ENCODE measurements around the gene CRISP2. TPM values are rescaled to one million over a fixed set of nuclear protein-coding genes. Genes with fewer than 3 reads are reported as not detected.

Gene CRISP2, protein sequence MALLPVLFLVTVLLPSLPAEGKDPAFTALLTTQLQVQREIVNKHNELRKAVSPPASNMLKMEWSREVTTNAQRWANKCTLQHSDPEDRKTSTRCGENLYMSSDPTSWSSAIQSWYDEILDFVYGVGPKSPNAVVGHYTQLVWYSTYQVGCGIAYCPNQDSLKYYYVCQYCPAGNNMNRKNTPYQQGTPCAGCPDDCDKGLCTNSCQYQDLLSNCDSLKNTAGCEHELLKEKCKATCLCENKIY
- not detected in 2 replicates for polyA plus RNA-seq (2011; rRNA removed)
- not detected in 2 replicates for polyA minus RNA-seq (2011; rRNA and poly(A)+ RNA removed)

DNA sequence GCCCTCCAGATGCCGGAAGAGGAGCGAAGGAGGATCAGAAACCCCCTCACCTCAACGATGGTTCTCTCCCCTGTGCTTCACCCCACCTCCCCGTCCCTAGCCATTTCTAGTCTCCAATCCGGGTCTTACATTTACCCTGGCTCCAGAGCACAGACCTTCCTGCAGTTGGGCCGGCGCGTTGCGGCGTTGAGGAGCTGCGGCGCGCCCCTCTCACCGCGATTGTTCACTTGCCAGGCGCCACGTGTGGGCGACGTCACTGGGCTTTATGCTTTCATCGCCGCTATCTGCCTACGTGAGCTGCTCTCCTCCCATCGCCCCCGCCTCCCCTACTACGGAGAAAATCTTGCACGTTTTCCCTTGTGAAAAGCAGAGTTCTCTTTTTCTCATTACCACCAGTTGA lies at the start of gene CRISP2:
Gene CRISP2 (minus strand): TSS at position 198 of the 400 bp plus-strand sequence. CDS start 4,347 bp downstream, outside the sequence.
- no peak within 1 kb of the TSS for H3K27ac ChIP-seq (ENCODE audit: low read depth, low read length)
- POLR2A ChIA-PET: no interaction called here
- no peaks in the 10 kb centered on the region for H3K27me3 ChIP-seq (ENCODE audit: control insufficient read depth, insufficient read depth, low read length)
- no peak for DNase-seq (ENCODE audit: low read depth, low spot score)
- H3K9me3 ChIP-seq (ENCODE audit: control insufficient read depth, insufficient read depth, low read length): peaks cover 4% of the 10 kb centered on the region; the same call in 1 of the 2 replicates
- CTCF ChIA-PET: no interaction called here
- no peak within 1 kb of the TSS for H3K4me3 ChIP-seq (ENCODE audit: low read depth, low read length)
- TF ChIP-seq, protein P1, sequence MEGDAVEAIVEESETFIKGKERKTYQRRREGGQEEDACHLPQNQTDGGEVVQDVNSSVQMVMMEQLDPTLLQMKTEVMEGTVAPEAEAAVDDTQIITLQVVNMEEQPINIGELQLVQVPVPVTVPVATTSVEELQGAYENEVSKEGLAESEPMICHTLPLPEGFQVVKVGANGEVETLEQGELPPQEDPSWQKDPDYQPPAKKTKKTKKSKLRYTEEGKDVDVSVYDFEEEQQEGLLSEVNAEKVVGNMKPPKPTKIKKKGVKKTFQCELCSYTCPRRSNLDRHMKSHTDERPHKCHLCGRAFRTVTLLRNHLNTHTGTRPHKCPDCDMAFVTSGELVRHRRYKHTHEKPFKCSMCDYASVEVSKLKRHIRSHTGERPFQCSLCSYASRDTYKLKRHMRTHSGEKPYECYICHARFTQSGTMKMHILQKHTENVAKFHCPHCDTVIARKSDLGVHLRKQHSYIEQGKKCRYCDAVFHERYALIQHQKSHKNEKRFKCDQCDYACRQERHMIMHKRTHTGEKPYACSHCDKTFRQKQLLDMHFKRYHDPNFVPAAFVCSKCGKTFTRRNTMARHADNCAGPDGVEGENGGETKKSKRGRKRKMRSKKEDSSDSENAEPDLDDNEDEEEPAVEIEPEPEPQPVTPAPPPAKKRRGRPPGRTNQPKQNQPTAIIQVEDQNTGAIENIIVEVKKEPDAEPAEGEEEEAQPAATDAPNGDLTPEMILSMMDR (IDR thresholded peaks at IDR 0.05; ENCODE audit: low read depth, low read length): no peak

DNA sequence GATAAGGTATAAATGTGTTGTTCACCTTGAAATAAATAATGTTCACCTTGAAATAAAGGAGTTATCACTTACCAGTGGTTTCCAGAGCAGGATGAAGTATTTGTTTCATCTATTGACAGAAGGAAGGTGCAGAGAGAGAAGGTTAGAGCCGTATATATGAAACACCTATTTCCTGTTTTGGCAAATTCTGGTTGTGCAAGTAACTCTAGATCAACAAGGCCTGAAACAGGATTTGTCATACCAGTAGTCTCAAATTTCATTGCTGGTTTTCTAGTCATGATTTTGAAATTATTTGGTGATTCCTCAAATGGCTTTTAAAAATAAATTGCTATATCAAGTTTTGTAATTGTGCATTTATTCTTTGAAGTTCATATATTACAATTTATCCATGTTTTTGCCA lies 30.9 kb upstream of the CRISP2 start, which contains the start of gene CRISP3:
Gene CRISP3 (minus strand): TSS at position 130 of the 400 bp plus-strand sequence. CDS start 21 bp downstream, at position 109.
- no peak within 1 kb of the TSS for H3K27ac ChIP-seq (ENCODE audit: low read depth, low read length)
- TF ChIP-seq, protein P1 (IDR thresholded peaks at IDR 0.05; ENCODE audit: low read depth, low read length): no peak
- CTCF ChIA-PET: no interaction called here
- H3K27me3 ChIP-seq (ENCODE audit: control insufficient read depth, insufficient read depth, low read length): no peaks in the 10 kb centered on the region
- no peak within 1 kb of the TSS for H3K4me3 ChIP-seq (ENCODE audit: low read depth, low read length)
- DNase-seq (ENCODE audit: low read depth, low spot score): no peak
- POLR2A ChIA-PET: no interaction called here
- H3K9me3 ChIP-seq (ENCODE audit: control insufficient read depth, insufficient read depth, low read length): no peaks in the 10 kb centered on the region

DNA sequence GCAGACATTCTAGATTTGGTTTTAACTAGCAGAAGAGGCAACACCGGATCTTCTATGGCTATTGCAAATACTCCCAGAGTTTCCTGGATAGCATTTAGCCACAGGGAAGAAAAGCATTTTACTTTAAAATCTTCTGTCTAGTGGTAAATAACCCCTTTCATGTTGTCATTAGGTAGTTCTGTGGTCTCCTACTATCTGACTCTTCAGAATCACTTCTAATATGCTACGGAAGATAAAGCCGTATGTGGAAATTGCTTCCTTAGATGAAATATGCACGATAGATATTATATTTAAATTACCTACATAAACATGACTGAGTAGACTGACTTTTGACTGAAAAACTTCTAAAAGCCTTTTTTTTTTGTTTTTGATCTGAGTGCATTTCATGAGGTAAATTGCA lies 30.1 kb upstream of the CRISP2 start:
- Histone ChIP-seq H3K27me3 (ENCODE audit: control insufficient read depth, insufficient read depth, low read length) (no peaks in the 10 kb centered on the region), H3K9me3 (ENCODE audit: control insufficient read depth, insufficient read depth, low read length) (no peaks in the 10 kb centered on the region), H3K27ac (ENCODE audit: low read depth, low read length) (no peak overlapping the region), H3K4me3 (ENCODE audit: low read depth, low read length) (no peak overlapping the region)
- TF ChIP-seq, protein P1 (IDR thresholded peaks at IDR 0.05; ENCODE audit: low read depth, low read length): no peak
- CTCF ChIA-PET: no interaction called here
- no peak for DNase-seq (ENCODE audit: low read depth, low spot score)
- POLR2A ChIA-PET: no interaction called here

DNA sequence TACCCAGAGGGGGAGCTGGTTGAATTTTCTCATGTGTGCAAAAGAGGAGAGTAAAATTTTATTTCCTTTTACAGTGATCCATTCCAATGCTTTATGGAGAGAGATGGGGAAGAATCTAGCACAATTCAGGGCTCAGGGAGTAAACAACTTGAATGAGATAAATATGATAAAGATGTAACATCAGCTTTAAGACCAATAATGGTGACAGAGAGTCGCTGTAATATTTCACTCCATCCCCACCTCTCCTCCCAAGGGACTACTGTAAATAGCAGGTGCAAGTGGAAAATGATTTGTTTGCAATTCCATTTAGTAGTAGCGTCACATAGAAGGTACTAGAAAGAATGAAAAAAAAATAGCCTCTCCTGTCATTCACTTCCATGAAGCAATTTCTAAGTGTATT lies 26.1 kb upstream of the CRISP2 start:
- no peaks in the 10 kb centered on the region for H3K27me3 ChIP-seq (ENCODE audit: control insufficient read depth, insufficient read depth, low read length)
- ChIA-PET CTCF (no interaction called here), POLR2A (no interaction called here)
- DNase-seq (ENCODE audit: low read depth, low spot score): no peak
- no peak overlapping the region for H3K4me3 ChIP-seq (ENCODE audit: low read depth, low read length)
- H3K9me3 ChIP-seq (ENCODE audit: control insufficient read depth, insufficient read depth, low read length): no peaks in the 10 kb centered on the region
- H3K27ac ChIP-seq (ENCODE audit: low read depth, low read length): no peak overlapping the region
- TF ChIP-seq, protein P1 (IDR thresholded peaks at IDR 0.05; ENCODE audit: low read depth, low read length): no peak

DNA sequence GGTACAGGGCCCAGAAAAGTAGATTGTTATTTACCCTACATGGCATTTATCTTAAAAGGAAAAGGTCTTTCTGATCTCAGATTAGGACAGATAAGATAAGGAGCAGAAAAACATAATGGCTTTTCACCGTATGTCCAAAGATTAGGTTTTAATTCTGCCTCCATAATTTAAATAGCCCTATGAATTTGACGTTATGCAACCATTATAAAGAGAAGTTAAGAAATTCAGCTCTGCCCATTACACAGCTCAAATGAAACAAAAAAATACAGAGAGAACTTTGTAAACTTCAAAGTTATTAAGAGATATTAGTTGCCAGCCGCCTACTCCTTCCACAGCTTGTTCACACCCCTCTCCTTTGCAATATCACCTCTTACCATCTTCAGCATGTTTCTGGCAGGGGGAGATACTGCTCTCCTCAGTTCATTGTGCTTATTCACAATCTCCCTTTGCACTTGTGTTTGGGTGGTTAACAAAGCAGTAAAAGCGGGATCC lies 22.7 kb upstream of the CRISP2 start:
- no peak overlapping the region for H3K27ac ChIP-seq (ENCODE audit: low read depth, low read length)
- TF ChIP-seq, protein P1 (IDR thresholded peaks at IDR 0.05; ENCODE audit: low read depth, low read length): no peak
- H3K9me3 ChIP-seq (ENCODE audit: control insufficient read depth, insufficient read depth, low read length): no peaks in the 10 kb centered on the region
- H3K4me3 ChIP-seq (ENCODE audit: low read depth, low read length): no peak overlapping the region
- DNase-seq (ENCODE audit: low read depth, low spot score): no peak
- H3K27me3 ChIP-seq (ENCODE audit: control insufficient read depth, insufficient read depth, low read length): no peaks in the 10 kb centered on the region
- ChIA-PET POLR2A (no interaction called here), CTCF (no interaction called here)

All from AG04450 (cell line).